Measurements from ENCODE around the gene ABHD17C.

The ABHD17C gene

DNA sequence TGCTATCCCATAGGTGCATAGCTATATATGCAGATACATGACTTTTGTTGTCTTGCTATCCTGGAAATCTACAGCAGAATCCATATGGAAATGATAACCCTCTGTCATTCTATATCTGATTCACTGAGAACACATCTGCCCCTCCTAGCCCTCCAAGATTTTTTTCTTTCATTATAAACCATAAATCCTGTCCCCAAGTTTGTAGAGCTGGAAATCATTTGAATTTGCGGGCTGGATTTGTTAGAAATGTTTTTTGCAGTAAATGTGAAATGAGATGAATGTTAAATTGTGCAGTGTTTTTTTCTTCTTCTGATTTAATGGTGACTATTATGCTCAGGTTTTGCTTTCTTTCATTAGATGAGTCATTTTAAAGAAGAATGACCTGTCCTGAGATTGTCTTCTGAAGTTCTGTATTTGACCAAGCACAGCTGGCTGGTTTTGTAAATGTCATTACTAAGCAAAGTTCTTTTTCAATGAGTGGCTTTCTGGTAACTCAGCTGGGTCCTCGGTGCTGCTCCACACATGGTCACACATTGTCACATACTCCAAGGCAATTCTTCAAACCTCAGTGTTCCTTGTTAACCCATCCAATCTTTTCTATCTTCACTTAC, 25.3 kb upstream of the ABHD17C start:
- TF ChIP-seq POLR2AphosphoS5 (IDR thresholded peaks at IDR 0.05; ENCODE audit: low read depth, low read length) (no peak), POLR2A (IDR thresholded peaks at IDR 0.05; ENCODE audit: low read depth, low read length) (no peak), TAF1 (IDR thresholded peaks at IDR 0.05; ENCODE audit: borderline replicate concordance, low read depth, low read length) (no peak)
- DNase-seq (ENCODE audit: insufficient read length): no peak
- FAIRE-seq: no peak

- FAIRE-seq (no peak), DNase-seq (ENCODE audit: insufficient read length) (no peak)
- TF ChIP-seq POLR2A (IDR thresholded peaks at IDR 0.05; ENCODE audit: low read depth, low read length) (no peak), POLR2AphosphoS5 (IDR thresholded peaks at IDR 0.05; ENCODE audit: low read depth, low read length) (no peak), TAF1 (IDR thresholded peaks at IDR 0.05; ENCODE audit: borderline replicate concordance, low read depth, low read length) (no peak)
Measured at GRCh38 chr15:80673561-80674244, 21.4 kb upstream of the ABHD17C start.

- TF ChIP-seq POLR2A (IDR thresholded peaks at IDR 0.05; ENCODE audit: low read depth, low read length) (no peak), POLR2AphosphoS5 (IDR thresholded peaks at IDR 0.05; ENCODE audit: low read depth, low read length) (no peak), TAF1 (IDR thresholded peaks at IDR 0.05; ENCODE audit: borderline replicate concordance, low read depth, low read length) (no peak)
- DNase-seq (ENCODE audit: insufficient read length) (no peak), FAIRE-seq (no peak)
Measured at GRCh38 chr15:80674245-80674614, 20.9 kb upstream of the ABHD17C start.

GRCh38 chr15:80677041-80677440, 18.1 kb upstream of the ABHD17C start:
- DNase-seq (ENCODE audit: insufficient read length) (no peak), FAIRE-seq (no peak)
- no peak for TF ChIP-seq POLR2AphosphoS5 (IDR thresholded peaks at IDR 0.05; ENCODE audit: low read depth, low read length)
- no peak for TF ChIP-seq TAF1 (IDR thresholded peaks at IDR 0.05; ENCODE audit: borderline replicate concordance, low read depth, low read length)
- no peak for TF ChIP-seq POLR2A (IDR thresholded peaks at IDR 0.05; ENCODE audit: low read depth, low read length)

DNA sequence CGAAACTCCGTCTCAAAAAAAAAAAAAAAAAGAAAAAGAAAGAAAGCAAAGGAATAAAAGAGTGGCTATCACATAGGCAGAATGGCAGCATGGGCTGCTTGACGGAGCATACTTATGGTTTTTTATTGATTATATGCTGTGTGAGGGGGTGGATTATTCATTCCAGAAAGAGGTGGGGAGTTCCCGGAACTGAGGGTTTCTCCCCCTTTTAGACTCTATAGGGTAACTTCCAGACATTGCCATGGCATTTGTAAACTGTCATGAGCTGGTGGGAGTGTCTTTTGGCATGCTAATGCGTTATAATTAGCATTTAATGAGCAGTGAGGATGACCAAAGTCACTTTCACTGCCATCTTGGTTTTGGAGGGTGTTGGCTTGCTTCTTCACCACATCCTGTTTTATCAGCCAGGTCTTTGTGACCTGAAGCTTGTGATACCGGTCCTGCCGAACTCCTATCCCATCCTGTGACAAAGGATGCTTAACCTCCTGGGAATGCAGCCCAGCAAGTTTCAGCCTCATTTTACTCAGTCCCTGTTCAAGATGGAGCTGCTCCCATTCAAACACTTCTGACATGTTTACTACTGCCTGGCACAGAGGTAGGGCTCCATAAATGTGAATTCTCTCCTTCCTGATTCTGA, 15.8 kb upstream of the ABHD17C start:
- DNase-seq (ENCODE audit: insufficient read length): no peak
- FAIRE-seq: no peak
- TF ChIP-seq POLR2A (IDR thresholded peaks at IDR 0.05; ENCODE audit: low read depth, low read length) (no peak), TAF1 (IDR thresholded peaks at IDR 0.05; ENCODE audit: borderline replicate concordance, low read depth, low read length) (no peak), POLR2AphosphoS5 (IDR thresholded peaks at IDR 0.05; ENCODE audit: low read depth, low read length) (no peak)

DNA sequence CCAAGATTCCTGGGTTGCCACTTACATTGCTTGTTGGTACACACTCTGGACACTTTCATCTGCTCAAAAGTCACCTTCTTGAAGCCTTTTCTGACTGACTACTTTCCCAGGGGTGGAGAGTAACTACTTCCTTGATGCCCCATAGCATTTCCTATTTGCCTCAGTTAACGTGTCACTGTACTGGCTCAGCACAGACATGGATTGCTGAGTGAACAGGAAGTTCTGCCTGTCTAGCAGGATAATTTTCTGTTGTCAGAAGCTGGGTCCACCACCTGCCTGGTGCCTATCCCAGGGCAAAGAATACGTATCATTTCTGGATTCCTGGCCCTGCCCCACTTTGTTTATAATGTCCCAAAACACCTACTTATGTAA, 15.3 kb upstream of the ABHD17C start:
- no peak for DNase-seq (ENCODE audit: insufficient read length)
- TF ChIP-seq TAF1 (IDR thresholded peaks at IDR 0.05; ENCODE audit: borderline replicate concordance, low read depth, low read length): no peak
- no peak for TF ChIP-seq POLR2AphosphoS5 (IDR thresholded peaks at IDR 0.05; ENCODE audit: low read depth, low read length)
- no peak for TF ChIP-seq POLR2A (IDR thresholded peaks at IDR 0.05; ENCODE audit: low read depth, low read length)
- no peak for FAIRE-seq

DNA sequence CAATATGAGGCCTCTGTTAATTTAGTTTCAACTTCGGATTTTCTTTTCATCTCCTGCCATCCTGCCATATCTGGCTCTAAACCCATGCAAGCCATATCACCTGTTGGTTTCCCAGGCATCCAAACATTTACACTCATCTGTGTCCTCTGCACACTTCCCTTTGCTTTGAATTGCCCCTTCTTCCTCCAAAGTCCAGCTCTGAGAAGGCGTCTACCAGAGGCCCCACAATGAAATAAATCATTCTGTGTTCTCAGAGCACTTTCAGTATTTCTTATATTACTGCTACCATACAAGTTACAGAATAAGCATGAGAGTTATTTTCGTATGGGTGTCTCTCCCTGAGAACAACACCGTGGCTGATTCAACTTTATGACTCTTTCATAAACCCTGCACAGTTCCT, 12.9 kb upstream of the ABHD17C start:
- no peak for DNase-seq (ENCODE audit: insufficient read length)
- no peak for FAIRE-seq
- no peak for TF ChIP-seq POLR2AphosphoS5 (IDR thresholded peaks at IDR 0.05; ENCODE audit: low read depth, low read length)
- TF ChIP-seq POLR2A (IDR thresholded peaks at IDR 0.05; ENCODE audit: low read depth, low read length): no peak
- no peak for TF ChIP-seq TAF1 (IDR thresholded peaks at IDR 0.05; ENCODE audit: borderline replicate concordance, low read depth, low read length)

GRCh38 chr15:80684697-80685096, 10.4 kb upstream of the ABHD17C start:
- TF ChIP-seq TAF1 (IDR thresholded peaks at IDR 0.05; ENCODE audit: borderline replicate concordance, low read depth, low read length): no peak
- no peak for TF ChIP-seq POLR2A (IDR thresholded peaks at IDR 0.05; ENCODE audit: low read depth, low read length)
- DNase-seq (ENCODE audit: insufficient read length): no peak
- no peak for FAIRE-seq

GRCh38 chr15:80685628-80686027, 9.5 kb upstream of the ABHD17C start:
- FAIRE-seq (no peak), DNase-seq (ENCODE audit: insufficient read length) (no peak)
- no peak for TF ChIP-seq POLR2A (IDR thresholded peaks at IDR 0.05; ENCODE audit: low read depth, low read length)
- TF ChIP-seq POLR2AphosphoS5 (IDR thresholded peaks at IDR 0.05; ENCODE audit: low read depth, low read length): no peak
- TF ChIP-seq TAF1 (IDR thresholded peaks at IDR 0.05; ENCODE audit: borderline replicate concordance, low read depth, low read length): no peak

DNA sequence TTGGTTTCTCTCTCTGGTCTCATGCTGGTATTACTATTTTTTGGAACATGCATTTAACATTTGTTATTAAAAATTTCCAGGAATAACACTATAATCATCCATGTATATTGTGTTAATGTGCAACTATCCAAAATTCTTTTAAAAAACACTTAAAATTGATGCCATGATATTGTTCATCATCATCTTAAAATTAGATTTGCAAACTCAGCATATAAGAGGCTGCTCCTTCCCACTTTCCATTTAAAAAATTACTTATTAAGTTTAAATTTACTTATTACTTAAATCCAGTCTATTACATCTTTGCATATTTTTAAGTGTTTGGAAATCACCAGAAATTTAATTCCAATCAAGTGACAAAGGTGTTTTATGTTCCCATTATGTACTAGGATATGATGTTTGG, 5.8 kb upstream of the ABHD17C start:
- no peak for DNase-seq (ENCODE audit: insufficient read length)
- no peak for TF ChIP-seq POLR2A (IDR thresholded peaks at IDR 0.05; ENCODE audit: low read depth, low read length)
- TF ChIP-seq POLR2AphosphoS5 (IDR thresholded peaks at IDR 0.05; ENCODE audit: low read depth, low read length): no peak
- TF ChIP-seq TAF1 (IDR thresholded peaks at IDR 0.05; ENCODE audit: borderline replicate concordance, low read depth, low read length): no peak
- FAIRE-seq: no peak

DNA sequence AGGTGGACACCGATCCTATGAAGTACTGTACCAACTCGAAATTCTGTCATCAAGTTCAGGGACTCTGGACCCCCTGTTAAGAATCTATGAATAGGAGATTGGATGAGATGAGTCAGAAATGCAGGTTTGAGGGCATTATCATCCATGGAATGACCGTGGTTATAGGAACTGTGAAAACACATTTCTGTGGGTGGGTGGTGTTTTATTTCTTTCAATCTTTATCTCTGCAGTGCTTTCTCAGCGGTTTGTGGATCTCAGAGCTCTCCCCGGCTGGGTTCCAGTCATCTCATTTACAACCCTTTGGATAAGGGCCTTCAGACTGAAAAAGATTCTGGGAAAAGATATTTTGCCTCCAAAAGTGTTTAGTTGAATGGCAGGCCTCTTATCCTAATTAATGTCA, 5.4 kb upstream of the ABHD17C start:
- no peak for FAIRE-seq

DNA sequence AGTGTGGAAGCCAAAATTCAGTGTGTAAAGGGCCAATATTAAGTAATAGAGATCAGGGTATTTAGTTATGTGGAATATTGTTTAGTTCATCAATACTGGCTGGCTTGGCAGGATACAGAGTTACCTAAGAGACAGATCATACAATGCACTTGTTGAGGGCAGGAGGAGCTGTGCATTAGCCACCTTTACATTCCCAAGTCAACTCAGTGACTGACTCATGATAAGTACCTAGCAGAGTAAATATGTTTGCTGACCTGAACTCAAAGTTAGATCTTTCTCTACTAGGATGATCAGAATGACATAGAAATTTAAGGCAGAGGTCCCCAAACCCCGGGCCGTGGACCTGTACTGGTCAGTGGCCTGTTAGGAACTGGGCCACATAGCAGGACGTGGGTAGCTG, 3.5 kb upstream of the ABHD17C start:
- DNase-seq (ENCODE audit: insufficient read length) (no peak), FAIRE-seq (no peak)
- no peak for TF ChIP-seq TAF1 (IDR thresholded peaks at IDR 0.05; ENCODE audit: borderline replicate concordance, low read depth, low read length)
- no peak for TF ChIP-seq POLR2AphosphoS5 (IDR thresholded peaks at IDR 0.05; ENCODE audit: low read depth, low read length)
- TF ChIP-seq POLR2A (IDR thresholded peaks at IDR 0.05; ENCODE audit: low read depth, low read length): no peak

More for the DNA sequence above, 5.4 kb upstream of the ABHD17C start:
- TF ChIP-seq POLR2AphosphoS5 (IDR thresholded peaks at IDR 0.05; ENCODE audit: low read depth, low read length) (no peak), TAF1 (IDR thresholded peaks at IDR 0.05; ENCODE audit: borderline replicate concordance, low read depth, low read length) (no peak), POLR2A (IDR thresholded peaks at IDR 0.05; ENCODE audit: low read depth, low read length) (no peak)
- no peak for DNase-seq (ENCODE audit: insufficient read length)
